ENCODE data around the gene GCSH.

- TF ChIP-seq CTCF (conservative IDR thresholded peaks at IDR 0.05) (no peak), EZH2 (IDR thresholded peaks at IDR 0.05; ENCODE audit: low read depth) (no peak)
Measured at GRCh38 chr16:81101702-81102101, 5.5 kb upstream of the GCSH start.
